Measurements from ENCODE around the gene NPAS2. TPM values are rescaled to one million over a fixed set of nuclear protein-coding genes. Genes with fewer than 3 reads are reported as not detected.

NPAS2 gene
- total and polyA plus RNA-seq, 4 donors: 5.9 to 17.1 (median 10.4) TPM

DNA sequence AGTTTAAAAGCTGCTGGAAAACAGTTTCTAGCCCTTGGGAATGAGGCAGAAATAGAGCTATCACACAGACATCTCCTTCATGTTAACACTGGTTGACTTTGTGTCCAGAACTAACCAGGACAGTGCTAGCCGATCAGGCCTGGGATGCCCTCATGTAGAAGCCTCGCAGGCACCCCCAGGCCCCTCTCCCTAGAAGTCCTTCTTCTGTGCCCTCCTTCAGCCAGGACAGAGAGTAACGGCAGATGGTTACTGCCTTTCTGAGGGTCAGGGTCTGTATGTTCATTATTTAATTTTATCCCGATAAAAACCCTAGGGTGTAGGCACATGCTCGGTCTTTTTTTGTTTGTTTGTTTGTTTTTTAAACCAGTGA lies 171.4 kb downstream of the NPAS2 start:
- Histone ChIP-seq H3K27ac (ENCODE audit: low read depth in 1 of 2, low read length in 1 of 2) (no peak overlapping the region), H3K4me3 (no peak overlapping the region), H3K27me3 (ENCODE audit: control insufficient read depth in 3 of 3, insufficient read depth in 3 of 3, low read length in 2 of 3) (no peaks in the 10 kb centered on the region), H3K4me1 (ENCODE audit: control insufficient read depth in 5 of 5, insufficient read depth in 5 of 5, low read length in 5 of 5) (no peaks in the 10 kb centered on the region), H3K9me3 (ENCODE audit: control insufficient read depth in 4 of 4, insufficient read depth in 3 of 4, low read length in 3 of 4) (no peaks in the 10 kb centered on the region), H3K9ac (ENCODE audit: insufficient read depth in 1 of 2, low read length in 2 of 2) (no peak overlapping the region), H3K36me3 (ENCODE audit: control insufficient read depth in 4 of 4, insufficient read depth in 4 of 4, low read length in 4 of 4) (peaks cover 0 to 16% (median 4%) of the 10 kb centered on the region in 4 donors)
- ATAC-seq (ENCODE audit: insufficient read depth, low FRiP score) (no peak), DNase-seq (no peak)
- 91 to 93% methylated on average over 5 of the region's 5 CpGs for WGBS, 2 donors
- TF ChIP-seq CTCF (IDR thresholded peaks at IDR 0.05; ENCODE audit: control extremely low read depth, extremely low read depth): no peak

- Histone ChIP-seq H3K9me3 (ENCODE audit: control insufficient read depth in 4 of 4, insufficient read depth in 3 of 4, low read length in 3 of 4) (no peaks in the 10 kb centered on the region), H3K36me3 (ENCODE audit: control insufficient read depth in 4 of 4, insufficient read depth in 4 of 4, low read length in 4 of 4) (peaks cover 0 to 16% (median 4%) of the 10 kb centered on the region in 4 donors), H3K4me1 (ENCODE audit: control insufficient read depth in 5 of 5, insufficient read depth in 5 of 5, low read length in 5 of 5) (no peaks in the 10 kb centered on the region), H3K9ac (ENCODE audit: insufficient read depth in 1 of 2, low read length in 2 of 2) (no peak overlapping the region), H3K4me3 (no peak overlapping the region), H3K27ac (ENCODE audit: low read depth in 1 of 2, low read length in 1 of 2) (no peak overlapping the region), H3K27me3 (ENCODE audit: control insufficient read depth in 3 of 3, insufficient read depth in 3 of 3, low read length in 2 of 3) (no peaks in the 10 kb centered on the region)
- ATAC-seq (ENCODE audit: insufficient read depth, low FRiP score) (no peak), DNase-seq (no peak)
- no peak for TF ChIP-seq CTCF (IDR thresholded peaks at IDR 0.05; ENCODE audit: control extremely low read depth, extremely low read depth)
- WGBS, 2 donors: 64 to 72% methylated on average over 6 of the region's 6 CpGs
Measured at GRCh38 chr2:100992262-100992661, 172.3 kb downstream of the NPAS2 start.

GRCh38 chr2:100993294-100993693 lies 173.4 kb downstream of the NPAS2 start:
- no peak for TF ChIP-seq CTCF (IDR thresholded peaks at IDR 0.05; ENCODE audit: control extremely low read depth, extremely low read depth)
- Histone ChIP-seq H3K9me3 (ENCODE audit: control insufficient read depth in 4 of 4, insufficient read depth in 3 of 4, low read length in 3 of 4) (no peaks in the 10 kb centered on the region), H3K27me3 (ENCODE audit: control insufficient read depth in 3 of 3, insufficient read depth in 3 of 3, low read length in 2 of 3) (no peaks in the 10 kb centered on the region), H3K9ac (ENCODE audit: insufficient read depth in 1 of 2, low read length in 2 of 2) (no peak overlapping the region), H3K36me3 (ENCODE audit: control insufficient read depth in 4 of 4, insufficient read depth in 4 of 4, low read length in 4 of 4) (peaks cover 0 to 16% (median 4%) of the 10 kb centered on the region in 4 donors), H3K4me1 (ENCODE audit: control insufficient read depth in 5 of 5, insufficient read depth in 5 of 5, low read length in 5 of 5) (no peaks in the 10 kb centered on the region), H3K27ac (ENCODE audit: low read depth in 1 of 2, low read length in 1 of 2) (no peak overlapping the region), H3K4me3 (no peak overlapping the region)
- ATAC-seq (ENCODE audit: insufficient read depth, low FRiP score) (no peak), DNase-seq (no peak)
- 93 to 94% methylated on average over 17 of the region's 17 CpGs for WGBS, 2 donors
